ENCODE measurements around the gene SLC34A3.
"Not testable (repeated sequence)": the region's sequence is repeated elsewhere in the genome, so short reads cannot be mapped to it uniquely, and the experiment has no call there.

Gene SLC34A3

GRCh38 chr9:137243626-137244485 lies 13.2 kb downstream of the SLC34A3 start:
- no peak for DNase-seq

GRCh38 chr9:137244486-137245449 lies 14.1 kb downstream of the SLC34A3 start:
- DNase-seq, result no peak

- DNase-seq, result no peak
Measured at GRCh38 chr9:137245450-137246421, 15.0 kb downstream of the SLC34A3 start.

GRCh38 chr9:137247135-137247915 lies 16.6 kb downstream of the SLC34A3 start:
- no peak for DNase-seq

- no peak for DNase-seq
Measured at GRCh38 chr9:137247916-137248175, 17.1 kb downstream of the SLC34A3 start.

GRCh38 chr9:137250329-137251193 lies 19.9 kb downstream of the SLC34A3 start:
- DNase-seq, result no peak

GRCh38 chr9:137251194-137251461 lies 20.4 kb downstream of the SLC34A3 start, which contains the start of gene STPG3:
STPG3 (plus strand) TSS chr9:137251286; CDS start chr9:137251287, 1 bp downstream.
- DNase-seq, result no peak

- DNase-seq, result no peak
Measured at GRCh38 chr9:137251490-137252268, 21.0 kb downstream of the SLC34A3 start.

- DNase-seq, result no peak
Measured at GRCh38 chr9:137252555-137253506, 22.1 kb downstream of the SLC34A3 start.

GRCh38 chr9:137253717-137254623 lies 23.3 kb downstream of the SLC34A3 start:
- no peak for DNase-seq

- DNase-seq, result peak; percentile 92 to 95
Measured at GRCh38 chr9:137254624-137255447, 24.1 kb downstream of the SLC34A3 start, which contains the start of gene NELFB. NELFB (plus strand) TSS chr9:137255327.

GRCh38 chr9:137255448-137256114 lies 24.9 kb downstream of the SLC34A3 start:
- DNase-seq, result no peak

- no peak for DNase-seq
Measured at GRCh38 chr9:137256362-137256761, 25.7 kb downstream of the SLC34A3 start.

GRCh38 chr9:137256856-137257255 lies 26.2 kb downstream of the SLC34A3 start:
- DNase-seq, result no peak

- DNase-seq, result not testable (repeated sequence)
Measured at GRCh38 chr9:137262173-137262908, 31.6 kb downstream of the SLC34A3 start.
